Measurements from ENCODE around the gene PLPPR3.

The PLPPR3 gene

DNA sequence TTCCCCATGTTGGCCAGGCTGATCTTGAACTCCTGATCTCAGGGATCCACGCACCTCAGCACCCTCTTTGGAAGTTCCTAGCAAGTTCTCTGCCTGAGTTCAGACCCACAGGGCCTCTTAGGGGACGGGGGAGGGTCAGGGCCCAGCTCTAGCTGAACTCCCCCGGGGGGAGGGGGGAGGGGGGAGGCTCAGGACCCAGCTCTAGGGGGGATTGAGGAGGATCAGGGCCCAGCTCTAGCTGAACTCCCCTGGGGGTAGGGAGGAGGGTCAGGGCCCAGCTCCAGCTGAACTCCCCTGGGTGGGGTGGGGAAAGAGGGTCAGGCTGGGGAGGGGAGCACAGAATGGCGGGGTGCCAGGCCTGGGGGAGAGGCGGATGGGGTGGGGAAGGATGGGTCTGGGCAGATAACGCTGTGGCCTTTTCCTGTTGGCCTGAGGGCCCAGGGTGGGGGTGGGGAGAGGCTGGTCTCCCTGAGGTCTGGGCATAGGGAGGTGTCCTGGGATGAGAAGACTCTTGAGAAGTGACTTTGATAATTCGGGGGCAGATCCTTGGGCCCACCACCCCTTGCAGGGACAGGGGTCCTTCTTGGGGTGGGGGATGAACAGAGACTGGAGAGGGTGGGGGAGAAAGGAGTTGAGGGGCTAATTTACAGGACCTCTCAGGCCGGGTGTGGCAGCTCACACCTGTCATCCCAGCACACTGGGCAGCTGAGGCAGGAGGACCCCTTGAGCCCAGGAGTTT, 30.0 kb downstream of the PLPPR3 start:
- DNase-seq (ENCODE audit: low read depth), result no peak
- H3K4me3 ChIP-seq (ENCODE audit: low read depth, low read length), result no peak overlapping the region
- TF ChIP-seq, protein P1, sequence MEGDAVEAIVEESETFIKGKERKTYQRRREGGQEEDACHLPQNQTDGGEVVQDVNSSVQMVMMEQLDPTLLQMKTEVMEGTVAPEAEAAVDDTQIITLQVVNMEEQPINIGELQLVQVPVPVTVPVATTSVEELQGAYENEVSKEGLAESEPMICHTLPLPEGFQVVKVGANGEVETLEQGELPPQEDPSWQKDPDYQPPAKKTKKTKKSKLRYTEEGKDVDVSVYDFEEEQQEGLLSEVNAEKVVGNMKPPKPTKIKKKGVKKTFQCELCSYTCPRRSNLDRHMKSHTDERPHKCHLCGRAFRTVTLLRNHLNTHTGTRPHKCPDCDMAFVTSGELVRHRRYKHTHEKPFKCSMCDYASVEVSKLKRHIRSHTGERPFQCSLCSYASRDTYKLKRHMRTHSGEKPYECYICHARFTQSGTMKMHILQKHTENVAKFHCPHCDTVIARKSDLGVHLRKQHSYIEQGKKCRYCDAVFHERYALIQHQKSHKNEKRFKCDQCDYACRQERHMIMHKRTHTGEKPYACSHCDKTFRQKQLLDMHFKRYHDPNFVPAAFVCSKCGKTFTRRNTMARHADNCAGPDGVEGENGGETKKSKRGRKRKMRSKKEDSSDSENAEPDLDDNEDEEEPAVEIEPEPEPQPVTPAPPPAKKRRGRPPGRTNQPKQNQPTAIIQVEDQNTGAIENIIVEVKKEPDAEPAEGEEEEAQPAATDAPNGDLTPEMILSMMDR (IDR thresholded peaks at IDR 0.05; ENCODE audit: control insufficient read depth, extremely low read depth, insufficient read depth), result no peak

DNA sequence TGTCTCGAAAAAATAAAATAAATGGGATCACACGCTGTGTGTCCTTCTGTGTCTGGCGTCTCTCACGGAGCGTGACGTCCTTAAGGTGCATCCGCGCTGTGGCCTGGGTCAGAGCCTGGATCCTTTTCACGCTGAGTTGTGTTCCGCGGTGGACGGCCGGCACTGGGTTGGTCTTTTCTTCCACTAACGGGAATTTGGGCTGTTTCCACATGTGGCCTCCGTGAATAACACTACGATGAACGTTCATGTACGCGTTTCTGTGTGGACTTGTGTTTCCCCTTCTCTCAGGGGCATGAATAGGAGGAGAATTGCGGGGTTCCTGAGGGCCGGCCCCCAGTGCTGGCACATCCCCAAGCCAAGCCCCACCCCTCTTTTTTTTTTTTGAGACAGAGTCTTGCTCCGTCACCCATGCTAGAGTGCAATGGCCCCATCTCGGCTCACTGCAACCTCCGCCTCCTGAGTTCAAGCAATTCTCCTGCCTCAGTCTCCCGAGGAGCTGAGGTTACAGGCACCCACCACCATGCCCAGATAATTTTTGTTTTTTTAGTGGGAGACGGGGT, 30.7 kb downstream of the PLPPR3 start:
- TF ChIP-seq, protein P1 (IDR thresholded peaks at IDR 0.05; ENCODE audit: control insufficient read depth, extremely low read depth, insufficient read depth), result no peak
- no peak overlapping the region for H3K4me3 ChIP-seq (ENCODE audit: low read depth, low read length)
- DNase-seq (ENCODE audit: low read depth), result no peak

DNA sequence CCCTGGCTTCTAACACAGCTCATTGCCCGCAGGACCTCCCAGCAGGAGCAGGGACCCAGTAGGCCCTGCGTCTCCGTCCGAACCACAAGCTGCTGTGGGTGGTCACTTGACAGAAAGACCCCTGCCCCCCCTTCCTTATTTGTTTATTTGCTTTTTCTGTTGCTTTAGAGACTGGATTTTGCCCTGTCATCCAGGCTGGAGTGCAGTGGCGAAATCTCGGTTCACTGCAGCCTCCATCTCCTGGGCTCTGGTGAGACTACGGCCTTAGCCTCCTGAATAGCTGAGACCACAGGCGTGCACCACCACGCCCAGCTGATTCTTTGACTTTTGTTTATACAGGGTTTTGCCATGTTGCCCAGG, 32.1 kb downstream of the PLPPR3 start:
- no peak for DNase-seq (ENCODE audit: low read depth)
- TF ChIP-seq, protein P1 (IDR thresholded peaks at IDR 0.05; ENCODE audit: control insufficient read depth, extremely low read depth, insufficient read depth), result no peak
- H3K4me3 ChIP-seq (ENCODE audit: low read depth, low read length), result no peak overlapping the region

GRCh38 chr19:788983-789700, 32.6 kb downstream of the PLPPR3 start:
- TF ChIP-seq, protein P1 (IDR thresholded peaks at IDR 0.05; ENCODE audit: control insufficient read depth, extremely low read depth, insufficient read depth), result no peak
- H3K4me3 ChIP-seq (ENCODE audit: low read depth, low read length), result no peak overlapping the region
- no peak for DNase-seq (ENCODE audit: low read depth)

GRCh38 chr19:788686-788982, 33.1 kb downstream of the PLPPR3 start:
- TF ChIP-seq, protein P1 (IDR thresholded peaks at IDR 0.05; ENCODE audit: control insufficient read depth, extremely low read depth, insufficient read depth), result no peak
- no peak for DNase-seq (ENCODE audit: low read depth)
- H3K4me3 ChIP-seq (ENCODE audit: low read depth, low read length), result no peak overlapping the region

- no peak for DNase-seq (ENCODE audit: low read depth)
- no peak overlapping the region for H3K4me3 ChIP-seq (ENCODE audit: low read depth, low read length)
- TF ChIP-seq, protein P1 (IDR thresholded peaks at IDR 0.05; ENCODE audit: control insufficient read depth, extremely low read depth, insufficient read depth), result no peak
Measured at GRCh38 chr19:787536-787935, 34.2 kb downstream of the PLPPR3 start.

Data from LNCaP clone FGC (cell line).